ENCODE measurements around the gene MED22.

GRCh38 chr9:133369933-133370332 is 22.0 kb upstream of the MED22 start:
- TF ChIP-seq, protein P1, sequence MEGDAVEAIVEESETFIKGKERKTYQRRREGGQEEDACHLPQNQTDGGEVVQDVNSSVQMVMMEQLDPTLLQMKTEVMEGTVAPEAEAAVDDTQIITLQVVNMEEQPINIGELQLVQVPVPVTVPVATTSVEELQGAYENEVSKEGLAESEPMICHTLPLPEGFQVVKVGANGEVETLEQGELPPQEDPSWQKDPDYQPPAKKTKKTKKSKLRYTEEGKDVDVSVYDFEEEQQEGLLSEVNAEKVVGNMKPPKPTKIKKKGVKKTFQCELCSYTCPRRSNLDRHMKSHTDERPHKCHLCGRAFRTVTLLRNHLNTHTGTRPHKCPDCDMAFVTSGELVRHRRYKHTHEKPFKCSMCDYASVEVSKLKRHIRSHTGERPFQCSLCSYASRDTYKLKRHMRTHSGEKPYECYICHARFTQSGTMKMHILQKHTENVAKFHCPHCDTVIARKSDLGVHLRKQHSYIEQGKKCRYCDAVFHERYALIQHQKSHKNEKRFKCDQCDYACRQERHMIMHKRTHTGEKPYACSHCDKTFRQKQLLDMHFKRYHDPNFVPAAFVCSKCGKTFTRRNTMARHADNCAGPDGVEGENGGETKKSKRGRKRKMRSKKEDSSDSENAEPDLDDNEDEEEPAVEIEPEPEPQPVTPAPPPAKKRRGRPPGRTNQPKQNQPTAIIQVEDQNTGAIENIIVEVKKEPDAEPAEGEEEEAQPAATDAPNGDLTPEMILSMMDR (conservative IDR thresholded peaks at IDR 0.05; ENCODE audit: low read length) = no peak
- TF ChIP-seq EZH2phosphoT487 (IDR thresholded peaks at IDR 0.05; ENCODE audit: borderline replicate concordance) = no peak

Data from Loucy (cell line).